ENCODE measurements around the gene ARHGAP19. TPM values are rescaled to one million over a fixed set of nuclear protein-coding genes. Genes with fewer than 3 reads are reported as not detected.

ARHGAP19 gene
- total RNA-seq, 1 experiment from 2014 or later = 59.0 TPM

DNA sequence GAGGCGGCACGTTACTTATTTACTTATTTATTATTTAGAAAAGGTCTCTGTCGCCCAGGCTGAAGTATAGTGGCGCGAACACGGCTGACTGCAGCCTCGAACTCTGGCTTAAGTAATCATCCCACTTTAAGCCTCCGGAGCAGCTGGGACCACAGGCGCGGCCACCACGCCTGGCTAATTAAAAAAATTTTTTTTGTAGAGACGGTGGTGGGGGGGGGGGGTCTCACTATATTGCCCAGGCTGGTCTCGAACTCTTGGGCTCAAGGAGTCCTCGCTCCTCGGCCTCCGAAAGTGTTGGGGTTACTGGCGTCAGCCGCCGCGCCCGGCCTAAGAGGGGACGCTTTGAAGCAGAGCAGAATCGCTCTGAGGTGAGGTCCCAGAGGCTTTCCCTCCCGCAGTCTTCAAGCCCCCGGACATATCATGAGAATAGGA lies 42.8 kb upstream of the ARHGAP19 start:
- ChIA-PET CTCF (no interaction called here), POLR2A (ENCODE audit: low non-redundant PET) (no interaction called here)
- intact Hi-C loops (cut with micrococcal nuclease; ENCODE audit: unreplicated experiment) = loop anchor here (2.0 kb wide), 1 partner anchor 42 kb away; the partner anchor contains the start of gene ARHGAP19
- no TSS peak for BruUV-seq (replicated peaks)
- DNase-seq (ENCODE audit: low spot score) = no peak
- Histone ChIP-seq H3K9me3 (ENCODE audit: low read depth, low read length, poor library complexity, severe bottlenecking) (no peaks in the 10 kb centered on the region), H3K36me3 (ENCODE audit: insufficient read depth, low read length, poor library complexity, severe bottlenecking) (no peaks in the 10 kb centered on the region), H3K27me3 (replicated peaks; ENCODE audit: insufficient read depth, low read depth, low read length, poor library complexity) (no peaks in the 10 kb centered on the region), H3K4me3 (ENCODE audit: low read depth, low read length, poor library complexity, severe bottlenecking) (peak overlapping the region; percentile 75), H3K27ac (ENCODE audit: low read depth, low read length, poor library complexity, severe bottlenecking) (peak overlapping the region; percentile 100), H3K4me1 (ENCODE audit: insufficient read depth, low read length, poor library complexity, severe bottlenecking) (peaks cover 18% of the 10 kb centered on the region)
- TF ChIP-seq EZH2 (IDR thresholded peaks at IDR 0.05; ENCODE audit: borderline replicate concordance, low read depth, low read length, poor library complexity, severe bottlenecking) = no peak

DNA sequence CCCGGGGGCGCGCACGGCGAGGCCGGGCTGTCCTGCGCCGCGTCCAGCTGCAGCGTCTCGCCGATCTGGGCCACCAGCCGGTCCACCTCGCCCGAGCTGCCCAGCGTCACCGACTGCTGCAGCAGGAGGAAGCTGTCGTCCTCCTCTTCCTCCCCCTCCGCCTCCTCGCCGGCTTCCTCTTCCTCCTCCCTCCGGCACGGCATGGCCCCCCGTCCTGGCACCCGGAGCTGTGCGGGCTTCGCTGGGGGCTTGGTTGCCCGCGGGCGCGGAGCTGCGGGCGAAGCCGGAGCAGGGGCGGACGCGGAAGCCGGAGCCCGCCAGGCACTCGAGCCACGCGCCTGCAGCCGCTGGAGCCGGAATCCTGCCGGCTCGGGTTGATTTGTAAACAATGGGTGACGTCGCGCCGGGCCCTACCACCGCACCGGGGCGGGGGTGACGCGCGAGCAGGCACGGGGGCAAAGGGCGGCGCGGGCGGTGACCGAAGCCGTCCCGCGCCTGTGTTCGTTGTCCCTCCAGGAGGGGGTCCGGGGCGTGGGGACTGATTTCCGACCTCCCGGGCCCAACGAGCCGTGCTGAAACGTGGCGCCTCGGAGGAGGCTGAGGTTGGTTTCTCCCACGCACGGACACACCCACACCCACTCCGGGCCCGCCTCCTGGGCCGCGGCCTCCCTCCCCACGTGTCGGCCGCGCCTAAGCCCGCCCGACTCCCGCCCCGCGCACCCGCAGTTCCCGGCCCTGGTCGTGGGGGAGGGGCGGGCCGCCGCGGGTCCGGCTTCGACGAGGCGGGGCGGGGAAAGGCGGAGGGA lies 42.1 kb upstream of the ARHGAP19 start, which contains the start of gene FRAT2:
Gene FRAT2, minus strand, starts transcription at position 360 of the 806 bp plus-strand sequence. Its CDS starts 157 bp downstream, at position 203.
- ChIA-PET POLR2A (ENCODE audit: low non-redundant PET) (no interaction called here), CTCF (no interaction called here)
- Histone ChIP-seq H3K9me3 (ENCODE audit: low read depth, low read length, poor library complexity, severe bottlenecking) (no peaks in the 10 kb centered on the region), H3K4me3 (ENCODE audit: low read depth, low read length, poor library complexity, severe bottlenecking) (peak within 1 kb of the TSS; percentile 75), H3K4me1 (ENCODE audit: insufficient read depth, low read length, poor library complexity, severe bottlenecking) (peaks cover 18% of the 10 kb centered on the region), H3K27ac (ENCODE audit: low read depth, low read length, poor library complexity, severe bottlenecking) (peak within 1 kb of the TSS; percentile 100), H3K27me3 (replicated peaks; ENCODE audit: insufficient read depth, low read depth, low read length, poor library complexity) (no peaks in the 10 kb centered on the region), H3K36me3 (ENCODE audit: insufficient read depth, low read length, poor library complexity, severe bottlenecking) (no peaks in the 10 kb centered on the region)
- no TSS peak for BruUV-seq (replicated peaks)
- TF ChIP-seq, protein P1, sequence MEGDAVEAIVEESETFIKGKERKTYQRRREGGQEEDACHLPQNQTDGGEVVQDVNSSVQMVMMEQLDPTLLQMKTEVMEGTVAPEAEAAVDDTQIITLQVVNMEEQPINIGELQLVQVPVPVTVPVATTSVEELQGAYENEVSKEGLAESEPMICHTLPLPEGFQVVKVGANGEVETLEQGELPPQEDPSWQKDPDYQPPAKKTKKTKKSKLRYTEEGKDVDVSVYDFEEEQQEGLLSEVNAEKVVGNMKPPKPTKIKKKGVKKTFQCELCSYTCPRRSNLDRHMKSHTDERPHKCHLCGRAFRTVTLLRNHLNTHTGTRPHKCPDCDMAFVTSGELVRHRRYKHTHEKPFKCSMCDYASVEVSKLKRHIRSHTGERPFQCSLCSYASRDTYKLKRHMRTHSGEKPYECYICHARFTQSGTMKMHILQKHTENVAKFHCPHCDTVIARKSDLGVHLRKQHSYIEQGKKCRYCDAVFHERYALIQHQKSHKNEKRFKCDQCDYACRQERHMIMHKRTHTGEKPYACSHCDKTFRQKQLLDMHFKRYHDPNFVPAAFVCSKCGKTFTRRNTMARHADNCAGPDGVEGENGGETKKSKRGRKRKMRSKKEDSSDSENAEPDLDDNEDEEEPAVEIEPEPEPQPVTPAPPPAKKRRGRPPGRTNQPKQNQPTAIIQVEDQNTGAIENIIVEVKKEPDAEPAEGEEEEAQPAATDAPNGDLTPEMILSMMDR (conservative IDR thresholded peaks at IDR 0.05; ENCODE audit: low read depth, low read length) = no peak
- no peak for TF ChIP-seq EZH2 (IDR thresholded peaks at IDR 0.05; ENCODE audit: borderline replicate concordance, low read depth, low read length, poor library complexity, severe bottlenecking)
- DNase-seq (ENCODE audit: low spot score) = peak; percentile 93
- intact Hi-C loops (cut with micrococcal nuclease; ENCODE audit: unreplicated experiment) = loop anchor here (2.0 to 5.0 kb wide), 2 partner anchors 42 to 57 kb away; partner anchors contain the start of gene ARHGAP19

DNA sequence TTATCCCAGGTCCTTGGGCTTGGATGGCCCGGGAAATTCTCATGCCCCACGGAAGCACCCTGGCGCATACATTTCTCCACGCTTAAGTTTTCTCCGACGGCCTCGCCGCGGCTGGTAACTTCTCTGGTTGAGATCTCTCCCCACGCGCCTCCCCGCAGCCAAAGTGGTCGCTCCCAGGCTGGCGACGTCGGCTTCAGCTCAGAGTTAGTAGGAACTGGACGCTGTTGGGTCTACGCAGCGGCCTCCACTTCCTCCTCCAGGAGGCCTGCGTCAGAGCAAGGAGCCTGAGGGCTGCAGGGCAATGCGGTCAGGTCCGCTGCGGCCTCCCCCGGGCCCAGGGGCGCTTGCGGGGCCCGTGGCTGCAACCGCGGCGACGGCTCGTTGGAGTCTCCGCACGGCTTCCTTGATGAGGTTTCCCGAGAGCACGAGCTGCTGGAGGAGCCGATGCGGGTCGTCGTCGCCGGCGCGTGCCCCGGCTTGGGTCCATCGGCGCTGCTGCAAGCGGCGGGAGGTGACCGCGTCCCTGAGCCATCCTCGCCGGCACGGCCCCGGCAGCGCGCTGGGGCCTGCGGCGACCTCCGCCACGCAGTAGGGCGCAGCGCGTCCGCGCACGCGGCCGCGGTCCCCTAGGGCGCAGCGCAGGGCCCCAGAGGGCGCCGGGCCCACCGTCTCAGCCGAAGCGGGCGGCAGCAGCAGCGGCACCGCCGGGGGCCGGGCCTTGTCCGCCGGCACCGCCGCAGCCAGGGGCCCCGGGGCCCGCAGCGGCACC lies 41.3 kb upstream of the ARHGAP19 start:
- Histone ChIP-seq H3K27ac (ENCODE audit: low read depth, low read length, poor library complexity, severe bottlenecking) (peak overlapping the region; percentile 62), H3K4me1 (ENCODE audit: insufficient read depth, low read length, poor library complexity, severe bottlenecking) (peaks cover 18% of the 10 kb centered on the region), H3K9me3 (ENCODE audit: low read depth, low read length, poor library complexity, severe bottlenecking) (no peaks in the 10 kb centered on the region), H3K4me3 (ENCODE audit: low read depth, low read length, poor library complexity, severe bottlenecking) (peak overlapping the region; percentile 75), H3K36me3 (ENCODE audit: insufficient read depth, low read length, poor library complexity, severe bottlenecking) (no peaks in the 10 kb centered on the region), H3K27me3 (replicated peaks; ENCODE audit: insufficient read depth, low read depth, low read length, poor library complexity) (no peaks in the 10 kb centered on the region)
- intact Hi-C loops (cut with micrococcal nuclease; ENCODE audit: unreplicated experiment) = loop anchor here (2.0 to 5.0 kb wide), 2 partner anchors 41 to 56 kb away; partner anchors contain the start of gene ARHGAP19
- peak; percentile 56 for DNase-seq (ENCODE audit: low spot score)
- BruUV-seq (replicated peaks) = no TSS peak
- ChIA-PET POLR2A (ENCODE audit: low non-redundant PET) (no interaction called here), CTCF (interaction anchor here (0.6 to 1.9 kb wide), 3 partner anchors 55 to 297 kb away, joined by 3 to 14 read pairs (median 3); no protein-coding TSS in a partner anchor)
- TF ChIP-seq, protein P1 (conservative IDR thresholded peaks at IDR 0.05; ENCODE audit: low read depth, low read length) = no peak
- no peak for TF ChIP-seq EZH2 (IDR thresholded peaks at IDR 0.05; ENCODE audit: borderline replicate concordance, low read depth, low read length, poor library complexity, severe bottlenecking)

Measured in A673 (cell line).